Ovary (tissue), 9 donors: ENCODE measurements around the gene SERPINB8. TPM values are rescaled to one million over a fixed set of nuclear protein-coding genes. Genes with fewer than 3 reads are reported as not detected.
A peak's percentile ranks its signal among the peaks of the same experiment; 100 is the strongest.

Experiments used
- DNase-seq, 5 donors: peaks; one replicate each; pipeline ENCODE4 v3.0.0-alpha.2; 2019 to 2020
- H3K27ac ChIP-seq, 2 donors: fragments of 200-600 bp; one replicate each; pipeline versions ENCODE4 v1.5.1 to v1.8.0; 2019 to 2022
- H3K27me3 ChIP-seq: fragments of 200-600 bp; one replicate; pipeline ENCODE4 v1.8.0; 2022
- H3K36me3 ChIP-seq: fragments of 200-600 bp; sonication (generic); one replicate; pipeline ENCODE4 v1.5.1; 2019
- H3K4me1 ChIP-seq: one replicate; pipeline ENCODE4 v1.8.1; 2013; ENCODE audit warnings: mild to moderate bottlenecking, moderate library complexity; ENCODE audit not compliant: insufficient read depth
- H3K4me3 ChIP-seq: fragments of 200-600 bp; sonication (generic); one replicate; pipeline ENCODE4 v1.5.1; 2017
- H3K9me3 ChIP-seq, 2 donors: fragments of 200-600 bp in 1 of 2; sonication (generic) in 1 of 2; one replicate each; pipeline versions ENCODE4 v1.5.1 to v1.8.1; 2013 to 2019; ENCODE audit warnings: mild to moderate bottlenecking in 1 of 2, moderate library complexity in 1 of 2
- EP300 ChIP-seq: sonication (generic); formaldehyde crosslinking; IDR thresholded peaks from one replicate; pipeline ENCODE4 v1.6.1; 2017; ENCODE audit warnings: antibody characterized with exemption
- POLR2A ChIP-seq: fragments of 450-650 bp; IDR thresholded peaks from one replicate; pipeline ENCODE4 v1.6.1; 2017; ENCODE audit warnings: antibody characterized with exemption, mild to moderate bottlenecking, moderate library complexity
- WGBS, 3 donors: extraction: QIAGEN DNeasy Blood & Tissue Kit in 1 of 3; methylation state at CpG; one replicate each; pipeline versions ENCODE4 v1.1.5 to v1.1.7; 2013 to 2017; 5-methylcytosine and 5-hydroxymethylcytosine counted together
- intact Hi-C, 4 donors: fragments of 100-400 bp; cut with DNase I; formaldehyde crosslinking; loops; one replicate each; pipeline versions ENCODE4 v1.11.0 to v1.15.1; 2022 to 2023
- polyA plus RNA-seq, 2 donors: library from polyadenylated mRNA; stranded (reverse); fragments of 200-250 nt in 1 of 2; fragments of 350-450 nt in 1 of 2; fragmentation: Illumina TruSeq in 1 of 2; extraction: RNeasy Lipid Tissue Mini Kit (QIAGEN cat#74804) in 1 of 2; gene quantifications; one replicate each; pipeline ENCODE4 v1.2.3, GENCODE V29; 2013 to 2014
- total RNA-seq, 7 donors: library from RNA; depleted of rRNA in 2 of 7; stranded (reverse); fragments of >200 nt in 2 of 7; fragmentation: NEBNext Ultra II Directional in 3 of 7; extraction: Animal tissue kit (Norgen Biotek cat#: 25700) in 3 of 7; gene quantifications; one replicate each; pipeline versions ENCODE4 v1.1.0 to v1.2.4, GENCODE V29; 2016 to 2023
- TF ChIP-seq, protein P1 (sequence below), 3 donors: fragments of 450-650 bp in 2 of 3; fragments of 200-600 bp in 1 of 3; IDR thresholded peaks; one replicate each; pipeline versions ENCODE4 v1.5.1 to v1.8.0; 2016 to 2022; ENCODE audit warnings: antibody characterized with exemption in 3 of 3, mild to moderate bottlenecking in 1 of 3
- donor health status: DM: no; HTN: no; CAD: no; lungs with moderate emphysema.
- donor health status: DM: no; HTN: no; CAD: no.
- donor health status: Bipolar disorder and iron deficiency.
- donor health status: DM: yes; HTN: yes; CAD: no.
- donor health status: DM: no; HTN: no; CAD: no.
- donor health status: DM: yes; HTN: yes; CAD: no.

Gene SERPINB8
- total and polyA plus RNA-seq, 9 donors: 4.4 to 10.7 (median 6.9) TPM

- 79 to 84% (median 80%) methylated on average over 13 of the region's 13 CpGs for WGBS, 3 donors
- Histone ChIP-seq H3K27me3 (no peaks in the 10 kb centered on the region), H3K4me3 (no peak overlapping the region), H3K36me3 (no peaks in the 10 kb centered on the region), H3K9me3 (no peaks in the 10 kb centered on the region), H3K27ac (peak overlapping the region in 1 of 2 donors; percentile 92), H3K4me1 (peaks cover 3% of the 10 kb centered on the region)
- no peak for TF ChIP-seq EP300
- TF ChIP-seq, protein P1, sequence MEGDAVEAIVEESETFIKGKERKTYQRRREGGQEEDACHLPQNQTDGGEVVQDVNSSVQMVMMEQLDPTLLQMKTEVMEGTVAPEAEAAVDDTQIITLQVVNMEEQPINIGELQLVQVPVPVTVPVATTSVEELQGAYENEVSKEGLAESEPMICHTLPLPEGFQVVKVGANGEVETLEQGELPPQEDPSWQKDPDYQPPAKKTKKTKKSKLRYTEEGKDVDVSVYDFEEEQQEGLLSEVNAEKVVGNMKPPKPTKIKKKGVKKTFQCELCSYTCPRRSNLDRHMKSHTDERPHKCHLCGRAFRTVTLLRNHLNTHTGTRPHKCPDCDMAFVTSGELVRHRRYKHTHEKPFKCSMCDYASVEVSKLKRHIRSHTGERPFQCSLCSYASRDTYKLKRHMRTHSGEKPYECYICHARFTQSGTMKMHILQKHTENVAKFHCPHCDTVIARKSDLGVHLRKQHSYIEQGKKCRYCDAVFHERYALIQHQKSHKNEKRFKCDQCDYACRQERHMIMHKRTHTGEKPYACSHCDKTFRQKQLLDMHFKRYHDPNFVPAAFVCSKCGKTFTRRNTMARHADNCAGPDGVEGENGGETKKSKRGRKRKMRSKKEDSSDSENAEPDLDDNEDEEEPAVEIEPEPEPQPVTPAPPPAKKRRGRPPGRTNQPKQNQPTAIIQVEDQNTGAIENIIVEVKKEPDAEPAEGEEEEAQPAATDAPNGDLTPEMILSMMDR (IDR thresholded peaks at IDR 0.05): no peak
- no peak for TF ChIP-seq POLR2A
- intact Hi-C loops: no loop called here
- DNase-seq: no peak
Observed at GRCh38 chr18:63971320-63972001, 1.6 kb downstream of the SERPINB8 start.

DNA sequence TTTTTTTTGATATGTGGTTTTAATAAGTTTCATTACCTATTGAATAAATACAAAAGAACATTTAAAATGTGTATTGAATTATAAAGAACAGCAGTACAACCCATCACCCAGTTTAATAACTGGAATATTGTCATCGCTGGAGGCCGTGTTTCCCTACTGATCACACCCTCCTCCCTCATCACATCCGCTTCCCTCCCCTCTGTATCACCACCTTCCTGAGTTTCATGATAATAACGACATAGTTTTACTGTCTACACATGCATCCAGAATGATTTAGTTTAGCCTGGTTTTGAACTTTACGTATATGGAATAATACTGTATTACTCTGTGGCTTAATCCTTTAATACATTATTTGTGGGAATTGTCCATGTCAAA lies 2.1 kb downstream of the SERPINB8 start:
- peaks cover 3% of the 10 kb centered on the region for H3K4me1 ChIP-seq
- H3K36me3 ChIP-seq: no peaks in the 10 kb centered on the region
- H3K27ac ChIP-seq: no peak overlapping the region
- intact Hi-C loops: no loop called here
- no peaks in the 10 kb centered on the region for H3K27me3 ChIP-seq
- H3K9me3 ChIP-seq: no peaks in the 10 kb centered on the region
- TF ChIP-seq, protein P1 (IDR thresholded peaks at IDR 0.05): no peak
- TF ChIP-seq EP300: no peak
- TF ChIP-seq POLR2A: no peak
- H3K4me3 ChIP-seq: no peak overlapping the region
- no peak for DNase-seq
- WGBS, 3 donors: 86 to 89% (median 87%) methylated on average over 5 of the region's 5 CpGs

DNA sequence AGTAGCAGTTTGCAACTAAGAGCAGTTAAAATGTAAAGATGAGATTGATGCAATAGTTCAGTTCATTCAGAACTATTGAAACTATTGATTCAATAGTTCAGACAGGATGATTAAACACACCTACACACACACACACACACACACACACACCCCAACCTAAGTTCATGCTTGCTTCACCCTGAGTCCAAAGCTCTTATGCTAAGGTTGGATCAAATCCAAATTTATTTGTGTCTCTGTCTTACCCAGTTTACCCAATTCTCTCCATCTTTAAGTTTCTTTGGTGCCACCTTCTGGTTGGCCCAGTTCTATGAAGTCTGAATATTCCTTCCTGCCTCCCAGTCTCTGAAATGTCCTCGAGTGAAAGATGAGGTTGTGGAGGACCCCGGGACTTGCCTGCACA lies 5.1 kb downstream of the SERPINB8 start:
- no peaks in the 10 kb centered on the region for H3K9me3 ChIP-seq
- DNase-seq: no peak
- TF ChIP-seq POLR2A (no peak), EP300 (no peak)
- TF ChIP-seq, protein P1 (IDR thresholded peaks at IDR 0.05): no peak
- intact Hi-C loops: no loop called here
- H3K36me3 ChIP-seq: no peaks in the 10 kb centered on the region
- H3K4me3 ChIP-seq: no peak overlapping the region
- WGBS, 3 donors: 41 to 54% (median 54%) methylated on average over 2 of the region's 2 CpGs
- H3K27me3 ChIP-seq: no peaks in the 10 kb centered on the region
- H3K4me1 ChIP-seq: no peaks in the 10 kb centered on the region
- no peak overlapping the region for H3K27ac ChIP-seq

- no peaks in the 10 kb centered on the region for H3K27me3 ChIP-seq
- TF ChIP-seq POLR2A (no peak), EP300 (no peak)
- TF ChIP-seq, protein P1 (IDR thresholded peaks at IDR 0.05): no peak
- H3K4me3 ChIP-seq: no peak overlapping the region
- no peaks in the 10 kb centered on the region for H3K9me3 ChIP-seq
- DNase-seq: no peak
- no peaks in the 10 kb centered on the region for H3K36me3 ChIP-seq
- H3K27ac ChIP-seq: no peak overlapping the region
- H3K4me1 ChIP-seq: no peaks in the 10 kb centered on the region
- 30 to 54% (median 48%) methylated on average over 3 of the region's 3 CpGs for WGBS, 3 donors
- intact Hi-C loops: no loop called here
Observed at GRCh38 chr18:63975628-63976027, 5.7 kb downstream of the SERPINB8 start.
